Activated T-cell treated with anti-CD3 and anti-CD28 coated beads, Interleukin-2, amount 50 U/mL, for 72 hours (primary cell): Measurements from ENCODE around the gene H1-8. TPM values are rescaled to one million over a fixed set of nuclear protein-coding genes. Genes with fewer than 3 reads are reported as not detected.

Source experiments
- ATAC-seq, 2 donors: fragments of 150-1000 bp; cut with Tn5 transposase; replicated peaks in 1 of 2; 2 replicates each; pipeline ENCODE4 v1.10.0; 2021; ENCODE audit warnings: moderate library complexity in 2 of 2, mild to moderate bottlenecking in 1 of 2
- DNase-seq, 2 donors: peaks; one replicate each; pipeline ENCODE4 v3.0.0; 2021 to 2022; ENCODE audit warnings: mixed read lengths in 1 of 2
- H3K27ac Mint-ChIP-seq: one replicate; pipeline ENCODE4 v1.8.0; 2022; ENCODE audit warnings: mild to moderate bottlenecking, moderate library complexity, mixed read lengths
- H3K27me3 Mint-ChIP-seq: one replicate; pipeline ENCODE4 v1.8.0; 2022; ENCODE audit warnings: low read depth, mixed read lengths
- H3K36me3 Mint-ChIP-seq, 2 donors: one replicate each; pipeline ENCODE4 v1.8.0; 2022; ENCODE audit warnings: mixed read lengths in 2 of 2, mild to moderate bottlenecking in 1 of 2; ENCODE audit not compliant: insufficient read depth in 2 of 2
- H3K4me1 Mint-ChIP-seq: one replicate; pipeline ENCODE4 v1.8.0; 2022; ENCODE audit warnings: low read depth, mixed read lengths
- H3K4me3 Mint-ChIP-seq, 2 donors: one replicate each; pipeline ENCODE4 v1.8.0; 2022; ENCODE audit warnings: mild to moderate bottlenecking in 2 of 2, mixed read lengths in 2 of 2, moderate library complexity in 2 of 2
- H3K9me3 Mint-ChIP-seq, 2 donors: one replicate each; pipeline ENCODE4 v1.8.0; 2022; ENCODE audit warnings: mixed read lengths in 2 of 2
- total RNA-seq, 2 donors: library from RNA; stranded (reverse); gene quantifications; one replicate each; pipeline ENCODE4 v1.2.3, GENCODE V29; 2022

H1-8 gene
- total RNA-seq, 2 donors from 2014 or later, result not detected

GRCh38 chr3:129567939-129568338, 25.0 kb downstream of the H1-8 start:
- no peaks in the 10 kb centered on the region for H3K36me3 Mint-ChIP-seq
- H3K4me3 Mint-ChIP-seq, result no peak overlapping the region
- no peak for ATAC-seq
- no peak for DNase-seq
- no peak overlapping the region for H3K27ac Mint-ChIP-seq
- H3K4me1 Mint-ChIP-seq, result no peaks in the 10 kb centered on the region
- no peaks in the 10 kb centered on the region for H3K27me3 Mint-ChIP-seq
- H3K9me3 Mint-ChIP-seq, result no peaks in the 10 kb centered on the region

DNA sequence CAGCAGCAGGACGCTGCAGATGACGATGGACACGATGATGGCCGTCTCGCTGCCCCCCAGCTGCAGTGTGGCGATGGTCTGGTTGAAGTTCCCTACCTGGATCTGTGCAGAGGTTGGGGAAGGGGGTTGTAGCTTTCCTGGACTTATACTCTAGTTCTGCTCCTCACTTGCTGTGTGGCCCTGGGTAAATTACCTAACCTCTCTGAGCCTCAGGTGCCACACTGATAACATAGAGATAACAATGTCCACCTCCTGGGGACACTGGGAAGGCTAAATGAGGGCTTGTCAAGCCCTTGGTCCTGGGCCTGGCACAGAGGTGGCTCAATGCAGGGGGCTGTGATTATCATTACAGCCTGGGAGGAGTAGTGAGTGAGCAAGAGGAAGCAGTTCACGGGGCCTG, 26.9 kb downstream of the H1-8 start:
- ATAC-seq, result no peak
- no peaks in the 10 kb centered on the region for H3K27me3 Mint-ChIP-seq
- no peak overlapping the region for H3K27ac Mint-ChIP-seq
- no peaks in the 10 kb centered on the region for H3K36me3 Mint-ChIP-seq
- H3K4me1 Mint-ChIP-seq, result no peaks in the 10 kb centered on the region
- no peaks in the 10 kb centered on the region for H3K9me3 Mint-ChIP-seq
- H3K4me3 Mint-ChIP-seq, result no peak overlapping the region
- DNase-seq, result no peak

GRCh38 chr3:129571605-129572547, 28.9 kb downstream of the H1-8 start:
- Mint-ChIP-seq H3K4me1 (peaks cover 13% of the 10 kb centered on the region), H3K27me3 (no peaks in the 10 kb centered on the region), H3K27ac (no peak overlapping the region), H3K4me3 (no peak overlapping the region), H3K36me3 (no peaks in the 10 kb centered on the region), H3K9me3 (no peaks in the 10 kb centered on the region)
- DNase-seq (no peak), ATAC-seq (no peak)

DNA sequence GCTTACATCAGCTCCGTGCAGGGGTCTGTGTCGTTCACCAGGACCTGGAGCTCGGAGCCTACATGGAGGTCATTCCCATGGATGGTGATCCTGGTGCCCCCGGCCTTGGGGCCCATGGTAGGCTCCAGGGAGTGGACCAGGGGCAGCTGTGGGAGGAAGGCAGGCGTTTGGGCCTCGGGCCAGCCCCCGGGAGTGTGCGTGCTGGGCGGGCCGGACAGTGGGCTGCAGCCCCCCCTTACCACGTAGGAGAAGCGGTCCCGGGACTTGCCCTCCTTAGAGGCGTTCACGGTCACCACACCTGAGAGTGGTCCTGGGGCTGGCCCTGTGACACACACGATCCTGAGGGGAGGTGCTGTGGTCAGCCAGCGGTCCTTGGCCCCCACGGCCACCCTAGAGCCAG, 29.6 kb downstream of the H1-8 start:
- H3K36me3 Mint-ChIP-seq, result no peaks in the 10 kb centered on the region
- no peaks in the 10 kb centered on the region for H3K9me3 Mint-ChIP-seq
- peaks cover 14% of the 10 kb centered on the region for H3K4me1 Mint-ChIP-seq
- no peak overlapping the region for H3K4me3 Mint-ChIP-seq
- H3K27me3 Mint-ChIP-seq, result no peaks in the 10 kb centered on the region
- DNase-seq, result no peak
- no peak overlapping the region for H3K27ac Mint-ChIP-seq
- ATAC-seq, result no peak

GRCh38 chr3:129573493-129573892, 30.5 kb downstream of the H1-8 start:
- no peak for ATAC-seq
- peaks cover 19% of the 10 kb centered on the region for H3K4me1 Mint-ChIP-seq
- no peak for DNase-seq
- H3K36me3 Mint-ChIP-seq, result no peaks in the 10 kb centered on the region
- no peak overlapping the region for H3K27ac Mint-ChIP-seq
- H3K9me3 Mint-ChIP-seq, result no peaks in the 10 kb centered on the region
- no peaks in the 10 kb centered on the region for H3K27me3 Mint-ChIP-seq
- H3K4me3 Mint-ChIP-seq, result no peak overlapping the region

DNA sequence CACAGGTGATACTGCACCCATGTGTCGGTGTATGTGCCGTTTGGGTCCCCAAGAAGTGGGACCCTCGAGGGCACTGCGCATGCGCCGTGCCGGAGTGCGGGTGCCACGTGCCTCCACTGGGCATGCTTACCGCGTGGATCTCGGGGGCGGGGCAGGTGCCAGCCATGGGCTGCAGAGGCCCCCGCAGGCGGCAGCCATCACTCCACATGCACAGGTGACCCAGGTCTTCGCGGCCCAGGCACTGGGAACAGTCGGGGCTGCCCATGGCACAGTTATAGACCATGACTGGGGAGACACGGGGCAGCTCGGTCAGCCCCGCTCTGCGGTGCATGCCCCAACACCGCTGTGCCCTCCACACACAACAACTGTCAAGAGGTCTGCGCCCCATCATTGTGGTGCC, 31.2 kb downstream of the H1-8 start:
- no peaks in the 10 kb centered on the region for H3K27me3 Mint-ChIP-seq
- ATAC-seq, result no peak
- peaks cover 19% of the 10 kb centered on the region for H3K4me1 Mint-ChIP-seq
- H3K4me3 Mint-ChIP-seq, result no peak overlapping the region
- H3K36me3 Mint-ChIP-seq, result no peaks in the 10 kb centered on the region
- H3K27ac Mint-ChIP-seq, result no peak overlapping the region
- no peak for DNase-seq
- H3K9me3 Mint-ChIP-seq, result no peaks in the 10 kb centered on the region

DNA sequence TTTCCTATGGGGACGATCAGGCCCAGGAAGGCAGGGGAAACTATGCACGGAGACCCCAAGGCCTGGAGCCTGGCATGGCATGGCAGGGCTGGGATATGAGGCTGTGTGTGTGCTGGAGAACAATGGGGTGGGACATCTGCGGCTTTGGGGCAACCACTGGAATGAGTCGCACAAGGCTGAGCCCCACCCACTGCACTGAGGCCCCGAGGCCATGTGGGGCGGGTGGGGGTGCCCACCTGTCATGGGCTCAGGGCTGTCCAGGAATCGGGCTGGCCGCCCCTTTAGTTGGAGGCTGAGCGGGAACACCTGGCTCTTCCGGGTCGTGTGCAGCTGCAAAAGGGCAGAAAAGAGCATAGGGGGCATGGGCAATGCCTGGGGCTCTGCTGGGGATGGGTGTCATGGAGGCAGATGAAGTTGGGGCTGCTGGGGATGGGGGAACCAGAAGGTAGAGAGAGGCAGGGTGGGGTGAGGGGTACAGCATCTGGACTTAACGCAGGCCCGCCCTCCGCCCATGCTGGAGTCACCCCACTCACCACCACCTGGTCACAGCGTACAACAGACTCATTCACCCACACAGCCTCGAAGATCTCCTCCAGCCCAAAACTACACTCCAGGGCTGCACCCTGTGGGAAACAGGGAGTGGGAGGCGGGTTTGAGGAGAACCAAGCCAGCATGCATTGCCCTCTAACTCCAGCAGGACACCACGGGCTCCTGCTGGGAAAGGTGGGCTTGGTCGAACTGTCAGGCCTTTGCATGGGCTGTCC, 32.4 kb downstream of the H1-8 start:
- no peak overlapping the region for H3K4me3 Mint-ChIP-seq
- H3K9me3 Mint-ChIP-seq, result no peaks in the 10 kb centered on the region
- ATAC-seq, result no peak
- no peak for DNase-seq
- no peak overlapping the region for H3K27ac Mint-ChIP-seq
- no peaks in the 10 kb centered on the region for H3K36me3 Mint-ChIP-seq
- no peaks in the 10 kb centered on the region for H3K27me3 Mint-ChIP-seq
- H3K4me1 Mint-ChIP-seq, result peaks cover 19% of the 10 kb centered on the region

- peak overlapping the region; percentile 79 for H3K27ac Mint-ChIP-seq
- peaks cover 19% of the 10 kb centered on the region for H3K4me1 Mint-ChIP-seq
- ATAC-seq, result no peak
Observed at GRCh38 chr3:129575997-129576384, 33.0 kb downstream of the H1-8 start.

DNA sequence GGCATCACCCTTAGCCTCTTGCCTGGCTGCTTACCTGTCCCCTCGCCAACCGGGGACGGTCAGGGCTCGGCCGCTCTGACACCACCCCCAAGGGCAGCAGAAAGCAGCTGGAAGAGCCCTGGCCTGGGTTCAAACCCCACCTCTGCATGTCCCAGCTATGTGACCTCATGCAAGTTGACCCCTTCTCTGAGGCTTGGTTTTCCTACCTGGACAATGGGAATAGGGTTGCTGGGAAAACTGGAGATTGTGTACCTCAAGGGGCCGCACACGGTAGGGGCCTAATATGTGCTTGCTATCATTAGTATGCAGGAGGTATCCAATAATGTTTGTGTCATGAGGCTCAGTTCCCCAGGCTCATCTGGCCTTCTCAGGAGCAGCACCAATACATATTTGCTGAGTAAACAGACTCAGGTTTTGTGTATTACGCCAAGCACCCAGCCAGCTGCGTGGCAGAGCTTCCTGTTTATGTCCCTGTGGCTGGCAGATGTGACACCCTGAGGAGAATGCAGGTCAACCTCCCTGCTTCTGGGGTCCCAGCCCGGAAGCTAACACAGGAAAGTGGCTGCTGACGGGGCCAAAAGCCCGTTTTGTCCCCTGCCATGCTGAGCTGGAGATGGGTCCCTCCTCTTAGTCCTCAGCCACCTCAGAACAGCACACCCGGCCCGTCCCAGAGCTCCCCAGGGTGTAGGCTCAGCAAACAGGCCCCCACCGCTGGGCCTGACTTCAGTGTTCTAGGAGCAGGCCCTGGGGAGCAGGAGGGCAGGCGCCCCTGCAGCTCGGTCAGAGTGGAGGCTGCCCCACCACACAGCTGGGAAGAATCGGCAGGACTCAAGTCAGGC, 33.8 kb downstream of the H1-8 start:
- H3K27ac Mint-ChIP-seq, result peak overlapping the region; percentile 79
- peaks cover 19% of the 10 kb centered on the region for H3K4me1 Mint-ChIP-seq
- peak overlapping the region in 1 of 2 donors; percentile 9 for H3K4me3 Mint-ChIP-seq
- H3K9me3 Mint-ChIP-seq, result no peaks in the 10 kb centered on the region
- no peaks in the 10 kb centered on the region for H3K36me3 Mint-ChIP-seq
- DNase-seq (peak; percentile 33 to 58), ATAC-seq (peak; percentile 67 to 82)
- H3K27me3 Mint-ChIP-seq, result no peaks in the 10 kb centered on the region

More at GRCh38 chr3:129575997-129576384, 33.0 kb downstream of the H1-8 start:
- Mint-ChIP-seq H3K4me3 (no peak overlapping the region), H3K9me3 (no peaks in the 10 kb centered on the region), H3K27me3 (no peaks in the 10 kb centered on the region), H3K36me3 (no peaks in the 10 kb centered on the region)
- no peak for DNase-seq

DNA sequence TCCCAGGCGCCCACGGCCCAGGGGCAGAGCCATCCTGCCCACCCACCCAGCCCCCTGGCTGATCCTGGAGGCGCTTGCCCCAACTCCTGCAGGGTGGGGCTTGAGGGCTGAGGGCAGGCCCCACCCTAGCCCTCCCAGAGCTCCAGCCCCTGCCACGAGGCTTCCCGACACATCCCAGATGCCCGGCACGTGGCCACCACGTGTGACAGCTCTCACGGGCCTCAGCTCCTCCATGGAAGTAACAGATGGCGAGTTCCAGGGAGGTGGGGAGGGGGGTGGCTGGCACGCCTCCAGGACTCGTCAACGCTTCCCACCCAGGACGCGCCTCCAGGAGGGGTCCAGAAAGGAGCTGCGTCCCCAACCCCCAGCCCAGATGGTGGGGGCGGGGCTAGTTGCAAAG, 34.4 kb downstream of the H1-8 start:
- Mint-ChIP-seq H3K27me3 (no peaks in the 10 kb centered on the region), H3K36me3 (no peaks in the 10 kb centered on the region), H3K4me1 (peaks cover 19% of the 10 kb centered on the region), H3K4me3 (no peak overlapping the region), H3K9me3 (no peaks in the 10 kb centered on the region), H3K27ac (no peak overlapping the region)
- no peak for ATAC-seq
- no peak for DNase-seq

DNA sequence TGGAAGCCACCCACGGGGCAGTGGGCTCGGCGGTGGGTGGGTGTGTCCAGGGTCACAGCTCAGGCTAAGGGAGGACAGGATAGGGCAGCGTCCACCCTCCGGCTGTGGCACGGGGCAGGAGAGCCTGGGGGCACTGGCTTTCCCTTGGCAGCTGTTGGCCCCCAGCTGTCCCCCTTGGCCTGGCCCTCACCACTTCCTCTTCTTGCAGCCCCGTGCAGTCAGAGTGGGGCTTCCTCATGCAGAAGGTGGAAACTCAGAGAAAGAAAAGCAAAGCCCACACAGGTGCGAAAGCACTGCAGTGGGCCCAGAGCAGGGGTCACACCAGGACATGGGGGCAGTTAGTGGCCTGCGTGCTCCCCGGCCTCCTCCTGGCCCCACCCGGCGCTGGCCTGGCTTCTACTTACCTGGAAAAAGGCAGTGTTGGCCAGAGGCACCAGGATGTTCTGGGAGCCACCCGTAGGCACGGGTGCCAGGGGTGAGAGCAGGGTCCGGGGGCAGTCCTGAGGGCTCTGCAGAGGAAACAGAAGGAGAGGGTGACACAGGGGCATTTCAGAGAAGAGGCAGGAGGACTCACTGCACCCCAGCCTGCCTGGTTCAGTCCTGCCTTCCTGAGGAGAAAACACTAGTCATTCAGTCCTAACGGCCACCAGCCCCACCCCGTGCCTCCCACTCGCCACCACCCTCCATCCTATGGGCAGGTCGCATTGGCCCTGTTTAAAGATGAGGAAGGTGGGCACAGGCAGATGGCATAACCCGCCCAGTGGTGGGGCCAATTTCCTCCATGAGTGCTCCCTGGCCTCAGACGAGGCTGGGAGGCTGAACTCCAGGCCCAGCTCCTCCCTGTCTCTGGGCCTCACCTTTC, 35.2 kb downstream of the H1-8 start:
- H3K27me3 Mint-ChIP-seq, result no peaks in the 10 kb centered on the region
- ATAC-seq (peak in 1 of 2 donors; percentile 23), DNase-seq (no peak)
- no peaks in the 10 kb centered on the region for H3K36me3 Mint-ChIP-seq
- peak overlapping the region in 1 of 2 donors; percentile 16 for H3K4me3 Mint-ChIP-seq
- H3K9me3 Mint-ChIP-seq, result no peaks in the 10 kb centered on the region
- H3K27ac Mint-ChIP-seq, result no peak overlapping the region
- peaks cover 19% of the 10 kb centered on the region for H3K4me1 Mint-ChIP-seq

GRCh38 chr3:129579991-129580390, 37.0 kb downstream of the H1-8 start:
- Mint-ChIP-seq H3K36me3 (no peaks in the 10 kb centered on the region), H3K9me3 (no peaks in the 10 kb centered on the region), H3K27me3 (no peaks in the 10 kb centered on the region), H3K27ac (no peak overlapping the region), H3K4me3 (no peak overlapping the region), H3K4me1 (peaks cover 19% of the 10 kb centered on the region)
- DNase-seq (no peak), ATAC-seq (no peak)
